IPS-15b (cell line): ENCODE results near the gene MAPK1.

Experiments
- H3K27me3 ChIP-seq: one replicate; pipeline ENCODE4 v1.6.1; 2013; ENCODE audit warnings: low read length; ENCODE audit not compliant: control insufficient read depth, insufficient read depth
- H3K36me3 ChIP-seq: one replicate; pipeline ENCODE4 v1.6.1; 2013; ENCODE audit warnings: low read length; ENCODE audit not compliant: control insufficient read depth, insufficient read depth
- H3K4me1 ChIP-seq: one replicate; pipeline ENCODE4 v1.6.1; 2013; ENCODE audit warnings: mild to moderate bottlenecking, low read length; ENCODE audit not compliant: control insufficient read depth, insufficient read depth
- H3K4me3 ChIP-seq: one replicate; pipeline ENCODE4 v1.5.1; 2013; ENCODE audit warnings: low read depth, low read length
- H3K9ac ChIP-seq: one replicate; pipeline ENCODE4 v1.6.1; 2013; ENCODE audit warnings: low read depth, mild to moderate bottlenecking, low read length
- H3K9me3 ChIP-seq: one replicate; pipeline ENCODE4 v1.6.1; 2013; ENCODE audit warnings: mild to moderate bottlenecking, low read length; ENCODE audit not compliant: control insufficient read depth, insufficient read depth

Gene MAPK1

GRCh38 chr22:21709688-21710087 is 157.8 kb downstream of the MAPK1 start:
- Histone ChIP-seq H3K9me3 (no peaks in the 10 kb centered on the region), H3K4me1 (no peaks in the 10 kb centered on the region), H3K4me3 (no peak overlapping the region), H3K27me3 (no peaks in the 10 kb centered on the region), H3K9ac (no peak overlapping the region), H3K36me3 (no peaks in the 10 kb centered on the region)

- Histone ChIP-seq H3K27me3 (no peaks in the 10 kb centered on the region), H3K4me1 (no peaks in the 10 kb centered on the region), H3K9ac (no peak overlapping the region), H3K9me3 (no peaks in the 10 kb centered on the region), H3K36me3 (no peaks in the 10 kb centered on the region), H3K4me3 (no peak overlapping the region)
Observed at GRCh38 chr22:21708960-21709359, 158.5 kb downstream of the MAPK1 start.

GRCh38 chr22:21707677-21708076 is 159.8 kb downstream of the MAPK1 start:
- no peaks in the 10 kb centered on the region for H3K36me3 ChIP-seq
- H3K4me1 ChIP-seq, result no peaks in the 10 kb centered on the region
- H3K4me3 ChIP-seq, result no peak overlapping the region
- H3K9me3 ChIP-seq, result no peaks in the 10 kb centered on the region
- no peak overlapping the region for H3K9ac ChIP-seq
- no peaks in the 10 kb centered on the region for H3K27me3 ChIP-seq
